ENCODE data around the gene EIF1.

GRCh38 chr17:41697122-41697962, 8.7 kb downstream of the EIF1 start:
- TF ChIP-seq, protein P1, sequence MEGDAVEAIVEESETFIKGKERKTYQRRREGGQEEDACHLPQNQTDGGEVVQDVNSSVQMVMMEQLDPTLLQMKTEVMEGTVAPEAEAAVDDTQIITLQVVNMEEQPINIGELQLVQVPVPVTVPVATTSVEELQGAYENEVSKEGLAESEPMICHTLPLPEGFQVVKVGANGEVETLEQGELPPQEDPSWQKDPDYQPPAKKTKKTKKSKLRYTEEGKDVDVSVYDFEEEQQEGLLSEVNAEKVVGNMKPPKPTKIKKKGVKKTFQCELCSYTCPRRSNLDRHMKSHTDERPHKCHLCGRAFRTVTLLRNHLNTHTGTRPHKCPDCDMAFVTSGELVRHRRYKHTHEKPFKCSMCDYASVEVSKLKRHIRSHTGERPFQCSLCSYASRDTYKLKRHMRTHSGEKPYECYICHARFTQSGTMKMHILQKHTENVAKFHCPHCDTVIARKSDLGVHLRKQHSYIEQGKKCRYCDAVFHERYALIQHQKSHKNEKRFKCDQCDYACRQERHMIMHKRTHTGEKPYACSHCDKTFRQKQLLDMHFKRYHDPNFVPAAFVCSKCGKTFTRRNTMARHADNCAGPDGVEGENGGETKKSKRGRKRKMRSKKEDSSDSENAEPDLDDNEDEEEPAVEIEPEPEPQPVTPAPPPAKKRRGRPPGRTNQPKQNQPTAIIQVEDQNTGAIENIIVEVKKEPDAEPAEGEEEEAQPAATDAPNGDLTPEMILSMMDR (optimal IDR thresholded peaks at IDR 0.05 in 1 of 3, IDR thresholded peaks at IDR 0.05 in 1 of 3, conservative IDR thresholded peaks at IDR 0.05 in 1 of 3; ENCODE audit: extremely low read depth in 1 of 3, insufficient read depth in 2 of 3, low read length in 3 of 3), result no peak
- TF ChIP-seq EZH2 (IDR thresholded peaks at IDR 0.05; ENCODE audit: low read length), result no peak
